B cell (primary cell): ENCODE results near the gene SLC35E2B.
"Not testable (repeated sequence)": the region's sequence is repeated elsewhere in the genome, so short reads cannot be mapped to it uniquely, and the experiment has no call there.

Source experiments
- CTCF ChIP-seq: fragments of 200-600 bp; IDR thresholded peaks from one replicate; pipeline ENCODE4 v1.8.0; 2022; ENCODE audit warnings: antibody characterized with exemption, mild to moderate bottlenecking
- EZH2 ChIP-seq: IDR thresholded peaks from 2 replicates; pipeline ENCODE4 v1.6.1; 2012; ENCODE audit warnings: borderline replicate concordance, low read depth, mild to moderate bottlenecking, moderate library complexity, low read length; ENCODE audit not compliant: insufficient read depth, poor library complexity, severe bottlenecking

- TF ChIP-seq CTCF, EZH2: not testable (repeated sequence)
Observed at GRCh38 chr1:1636621-1637478, 55.7 kb downstream of the SLC35E2B start.
